NT2/D1 (cell line): ENCODE data around the gene GPA33.

Experiments used
- SUZ12 ChIP-seq: IDR thresholded peaks from 2 replicates; pipeline ENCODE4 v1.6.1; 2011; ENCODE audit not compliant: insufficient read length, insufficient read depth; ENCODE audit errors: extremely low read depth
- YY1 ChIP-seq: IDR thresholded peaks from 2 replicates; pipeline ENCODE4 v1.6.1; 2011; ENCODE audit not compliant: insufficient read length, insufficient read depth
- ZNF274 ChIP-seq: IDR thresholded peaks from 2 replicates; pipeline ENCODE4 v1.6.1; 2011; ENCODE audit warnings: mild to moderate bottlenecking, low read depth, low read length

DNA sequence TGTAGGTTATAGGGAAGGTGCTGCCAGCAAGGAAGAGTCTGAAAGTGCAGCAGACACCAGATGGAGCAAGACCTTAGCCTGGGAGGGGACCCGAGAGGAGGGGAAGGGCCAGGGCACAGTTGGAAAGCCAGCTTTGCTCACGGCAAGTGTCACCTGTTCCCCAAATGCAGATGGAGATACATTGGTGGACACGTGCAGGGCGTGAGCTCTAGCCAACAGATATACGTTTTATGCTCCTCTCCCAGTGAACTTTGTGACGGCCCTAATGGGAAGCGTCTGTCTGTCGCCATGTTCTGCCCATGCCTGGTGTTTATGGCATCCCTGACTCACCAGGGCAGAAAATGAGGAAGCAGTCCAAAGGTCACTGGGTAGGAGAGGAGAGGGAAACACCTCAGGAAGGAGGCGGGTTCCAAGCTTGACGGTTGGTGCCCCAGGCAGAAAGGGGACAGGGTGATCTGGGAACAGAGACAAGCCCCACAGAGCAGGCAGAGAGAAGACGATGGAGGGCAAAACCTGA is 7.6 kb downstream of the GPA33 start:
- TF ChIP-seq YY1 (no peak), SUZ12 (no peak), ZNF274 (no peak)
